Uterus (tissue), 4 donors: Measurements from ENCODE around the gene GPR148. TPM values are rescaled to one million over a fixed set of nuclear protein-coding genes. Genes with fewer than 3 reads are reported as not detected.
"Not testable (repeated sequence)": the region's sequence is repeated elsewhere in the genome, so short reads cannot be mapped to it uniquely, and the experiment has no call there.

Source experiments
- DNase-seq, 2 donors: peaks; one replicate each; pipeline ENCODE4 v3.0.0-alpha.2; 2019 to 2020
- H3K27ac ChIP-seq, 2 donors: fragments of 200-600 bp; sonication (generic); 1 replicate in 1 of 2; 2 replicates in 1 of 2; pipeline ENCODE4 v1.5.1; 2016 to 2018
- H3K27me3 ChIP-seq, 2 donors: fragments of 200-600 bp; sonication (generic); one replicate each; pipeline ENCODE4 v1.5.1; 2018 to 2019; ENCODE audit warnings: control low read depth in 1 of 2
- H3K36me3 ChIP-seq, 2 donors: fragments of 200-600 bp; sonication (generic); one replicate each; pipeline ENCODE4 v1.5.1; 2019; ENCODE audit warnings: control low read depth in 1 of 2
- H3K4me1 ChIP-seq, 2 donors: fragments of 200-600 bp; sonication (generic); one replicate each; pipeline ENCODE4 v1.5.1; 2018 to 2019; ENCODE audit warnings: control low read depth in 1 of 2
- H3K4me3 ChIP-seq, 2 donors: fragments of 200-600 bp; sonication (generic); 1 replicate in 1 of 2; 2 replicates in 1 of 2; pipeline ENCODE4 v1.5.1; 2018 to 2019; ENCODE audit warnings: mild to moderate bottlenecking in 1 of 2
- H3K9me3 ChIP-seq, 2 donors: fragments of 200-600 bp; sonication (generic); one replicate each; pipeline ENCODE4 v1.5.1; 2019; ENCODE audit warnings: control low read depth in 1 of 2
- POLR2A ChIP-seq, 2 donors: fragments of 450-650 bp; IDR thresholded peaks; one replicate each; pipeline ENCODE4 v1.6.1; 2016; ENCODE audit warnings: antibody characterized with exemption in 2 of 2, mild to moderate bottlenecking in 1 of 2, moderate library complexity in 1 of 2
- intact Hi-C: fragments of 100-400 bp; cut with DNase I; formaldehyde crosslinking; loops from one replicate; pipeline ENCODE4 v1.15.1; 2023; ENCODE audit warnings: low total_unique reads
- total RNA-seq, 4 donors: library from RNA; depleted of rRNA in 3 of 4; stranded (reverse); fragments of >200 nt in 3 of 4; gene quantifications; one replicate each; pipeline versions ENCODE4 v1.1.0 to v1.2.4, GENCODE V29; 2014 to 2023
- TF ChIP-seq, protein P1 (sequence below), 4 experiments: fragments of 200-600 bp in 2 of 4; fragments of 450-650 bp in 2 of 4; sonication (generic) in 2 of 4; IDR thresholded peaks; one replicate each; pipeline ENCODE4 v1.5.1; 2016 to 2019; ENCODE audit warnings: antibody characterized with exemption in 4 of 4, mild to moderate bottlenecking in 2 of 4, moderate library complexity in 1 of 4
- donor health status: DM: yes; HTN: yes; CAD: no.

GPR148 gene
- total RNA-seq, 4 donors from 2014 or later, result not detected

DNA sequence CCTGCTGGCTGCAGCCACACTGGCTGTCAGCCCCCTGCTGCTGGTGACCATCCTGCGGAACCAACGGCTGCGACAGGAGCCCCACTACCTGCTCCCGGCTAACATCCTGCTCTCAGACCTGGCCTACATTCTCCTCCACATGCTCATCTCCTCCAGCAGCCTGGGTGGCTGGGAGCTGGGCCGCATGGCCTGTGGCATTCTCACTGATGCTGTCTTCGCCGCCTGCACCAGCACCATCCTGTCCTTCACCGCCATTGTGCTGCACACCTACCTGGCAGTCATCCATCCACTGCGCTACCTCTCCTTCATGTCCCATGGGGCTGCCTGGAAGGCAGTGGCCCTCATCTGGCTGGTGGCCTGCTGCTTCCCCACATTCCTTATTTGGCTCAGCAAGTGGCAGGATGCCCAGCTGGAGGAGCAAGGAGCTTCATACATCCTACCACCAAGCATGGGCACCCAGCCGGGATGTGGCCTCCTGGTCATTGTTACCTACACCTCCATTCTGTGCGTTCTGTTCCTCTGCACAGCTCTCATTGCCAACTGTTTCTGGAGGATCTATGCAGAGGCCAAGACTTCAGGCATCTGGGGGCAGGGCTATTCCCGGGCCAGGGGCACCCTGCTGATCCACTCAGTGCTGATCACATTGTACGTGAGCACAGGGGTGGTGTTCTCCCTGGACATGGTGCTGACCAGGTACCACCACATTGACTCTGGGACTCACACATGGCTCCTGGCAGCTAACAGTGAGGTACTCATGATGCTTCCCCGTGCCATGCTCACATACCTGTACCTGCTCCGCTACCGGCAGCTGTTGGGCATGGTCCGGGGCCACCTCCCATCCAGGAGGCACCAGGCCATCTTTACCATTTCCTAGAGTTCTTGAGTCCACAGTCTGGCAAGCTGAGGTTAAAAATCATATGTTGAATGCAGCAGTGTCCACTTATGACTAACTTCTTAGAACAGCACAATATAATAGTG is 741 bp downstream of the GPR148 start:
- TF ChIP-seq, protein P1, sequence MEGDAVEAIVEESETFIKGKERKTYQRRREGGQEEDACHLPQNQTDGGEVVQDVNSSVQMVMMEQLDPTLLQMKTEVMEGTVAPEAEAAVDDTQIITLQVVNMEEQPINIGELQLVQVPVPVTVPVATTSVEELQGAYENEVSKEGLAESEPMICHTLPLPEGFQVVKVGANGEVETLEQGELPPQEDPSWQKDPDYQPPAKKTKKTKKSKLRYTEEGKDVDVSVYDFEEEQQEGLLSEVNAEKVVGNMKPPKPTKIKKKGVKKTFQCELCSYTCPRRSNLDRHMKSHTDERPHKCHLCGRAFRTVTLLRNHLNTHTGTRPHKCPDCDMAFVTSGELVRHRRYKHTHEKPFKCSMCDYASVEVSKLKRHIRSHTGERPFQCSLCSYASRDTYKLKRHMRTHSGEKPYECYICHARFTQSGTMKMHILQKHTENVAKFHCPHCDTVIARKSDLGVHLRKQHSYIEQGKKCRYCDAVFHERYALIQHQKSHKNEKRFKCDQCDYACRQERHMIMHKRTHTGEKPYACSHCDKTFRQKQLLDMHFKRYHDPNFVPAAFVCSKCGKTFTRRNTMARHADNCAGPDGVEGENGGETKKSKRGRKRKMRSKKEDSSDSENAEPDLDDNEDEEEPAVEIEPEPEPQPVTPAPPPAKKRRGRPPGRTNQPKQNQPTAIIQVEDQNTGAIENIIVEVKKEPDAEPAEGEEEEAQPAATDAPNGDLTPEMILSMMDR (IDR thresholded peaks at IDR 0.05), result no peak
- TF ChIP-seq POLR2A (IDR thresholded peaks at IDR 0.05), result no peak

DNA sequence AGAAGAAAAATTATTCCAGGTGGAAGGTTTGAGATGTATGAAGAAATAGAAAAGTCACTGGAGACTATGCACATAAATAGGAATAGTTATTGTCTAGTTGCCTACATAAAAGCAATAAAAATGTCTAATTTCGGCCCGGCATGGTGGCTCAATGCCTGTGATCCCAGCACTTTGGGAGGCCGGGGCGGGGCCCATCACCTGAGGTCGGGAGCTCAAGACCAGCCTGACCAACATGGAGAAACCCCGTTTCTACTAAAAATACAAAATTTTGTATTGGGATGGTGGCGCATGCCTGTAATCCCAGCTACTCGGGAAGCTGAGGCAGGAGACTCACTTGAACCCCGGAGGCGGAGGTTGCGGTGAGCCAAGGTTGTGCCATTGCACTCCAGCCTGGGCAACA is 3.4 kb downstream of the GPR148 start:
- DNase-seq, H3K4me1 ChIP-seq, H3K27me3 ChIP-seq, intact Hi-C loops, H3K36me3 ChIP-seq, H3K4me3 ChIP-seq, H3K9me3 ChIP-seq, H3K27ac ChIP-seq: not testable (repeated sequence)

More for the DNA sequence above, 741 bp downstream of the GPR148 start:
- DNase-seq, result no peak
- intact Hi-C loops, result no loop called here
- Histone ChIP-seq H3K9me3 (no peaks in the 10 kb centered on the region), H3K4me1 (peaks cover 6 to 7% of the 10 kb centered on the region in 2 donors), H3K27ac (no peak overlapping the region), H3K4me3 (no peak overlapping the region), H3K27me3 (no peaks in the 10 kb centered on the region), H3K36me3 (no peaks in the 10 kb centered on the region)

DNA sequence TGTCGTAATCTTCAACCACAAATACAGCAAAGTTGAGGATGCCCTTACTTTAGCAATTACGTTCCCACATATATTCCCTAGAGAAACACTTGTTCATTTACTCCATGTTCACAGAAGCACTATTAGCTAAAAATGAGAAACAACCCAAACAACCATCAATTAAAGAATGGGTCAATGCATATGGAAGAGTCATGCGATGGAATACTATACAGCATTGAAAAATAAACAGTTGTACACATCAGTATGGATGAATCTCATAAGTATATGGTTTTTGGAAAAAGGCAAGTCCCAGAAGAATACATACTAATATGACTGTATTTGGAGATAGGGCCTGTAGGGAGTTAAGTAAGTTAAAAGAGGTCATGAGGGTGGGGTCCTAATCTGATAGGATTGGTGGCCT is 6.3 kb downstream of the GPR148 start:
- Histone ChIP-seq H3K27me3 (no peaks in the 10 kb centered on the region), H3K4me3 (no peak overlapping the region), H3K4me1 (no peaks in the 10 kb centered on the region), H3K27ac (no peak overlapping the region), H3K9me3 (no peaks in the 10 kb centered on the region), H3K36me3 (no peaks in the 10 kb centered on the region)
- no peak for DNase-seq
- no peak for TF ChIP-seq POLR2A (IDR thresholded peaks at IDR 0.05)
- TF ChIP-seq, protein P1 (IDR thresholded peaks at IDR 0.05), result no peak
- intact Hi-C loops, result no loop called here

DNA sequence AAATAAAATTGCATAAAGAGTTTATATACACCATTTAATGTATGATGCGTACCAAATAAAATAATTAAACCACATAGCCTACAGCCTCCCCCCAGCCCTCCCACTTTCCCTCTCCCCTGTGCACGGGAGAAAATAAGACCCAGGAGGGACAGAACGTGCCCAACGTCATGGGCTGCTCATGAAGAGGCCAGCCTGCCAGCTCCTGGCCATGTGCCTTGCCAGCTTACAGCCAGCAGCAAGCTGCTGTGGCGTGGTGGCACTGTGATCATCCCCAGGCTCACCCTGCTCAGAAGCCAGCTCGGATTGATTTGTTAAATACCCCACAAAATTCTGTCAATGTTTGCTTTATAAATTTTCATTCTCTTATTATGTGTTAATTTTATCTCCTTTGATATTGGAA is 7.6 kb downstream of the GPR148 start:
- H3K27me3 ChIP-seq, result no peaks in the 10 kb centered on the region
- no peaks in the 10 kb centered on the region for H3K9me3 ChIP-seq
- TF ChIP-seq POLR2A (IDR thresholded peaks at IDR 0.05), result no peak
- H3K36me3 ChIP-seq, result no peaks in the 10 kb centered on the region
- intact Hi-C loops, result no loop called here
- DNase-seq, result no peak
- no peak overlapping the region for H3K27ac ChIP-seq
- H3K4me1 ChIP-seq, result no peaks in the 10 kb centered on the region
- H3K4me3 ChIP-seq, result no peak overlapping the region

DNA sequence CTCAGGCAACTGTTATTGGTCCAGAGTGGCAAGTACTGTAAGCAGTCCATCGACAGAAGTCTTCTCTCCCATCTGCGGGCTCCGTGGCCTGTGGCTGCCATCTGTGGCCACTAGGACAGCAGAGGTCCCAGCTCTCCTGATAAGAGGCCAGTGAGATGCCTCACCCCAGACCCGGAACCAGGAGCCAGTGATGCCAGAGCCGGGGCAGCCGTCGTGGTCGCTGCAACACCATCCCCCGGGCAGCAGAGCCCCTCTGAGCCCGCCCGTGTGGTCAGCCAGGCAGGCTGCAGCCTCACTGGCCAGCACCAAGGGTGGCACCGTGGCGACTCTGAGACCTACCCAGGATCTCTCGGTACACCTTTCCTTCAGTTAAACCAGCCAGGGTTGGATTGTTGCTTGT is 8.7 kb downstream of the GPR148 start:
- TF ChIP-seq, protein P1 (IDR thresholded peaks at IDR 0.05), result no peak
- TF ChIP-seq POLR2A (IDR thresholded peaks at IDR 0.05), result no peak
- no peaks in the 10 kb centered on the region for H3K27me3 ChIP-seq
- intact Hi-C loops, result no loop called here
- H3K4me3 ChIP-seq, result no peak overlapping the region
- DNase-seq, result no peak
- no peaks in the 10 kb centered on the region for H3K9me3 ChIP-seq
- H3K4me1 ChIP-seq, result no peaks in the 10 kb centered on the region
- H3K27ac ChIP-seq, result no peak overlapping the region
- H3K36me3 ChIP-seq, result no peaks in the 10 kb centered on the region

DNA sequence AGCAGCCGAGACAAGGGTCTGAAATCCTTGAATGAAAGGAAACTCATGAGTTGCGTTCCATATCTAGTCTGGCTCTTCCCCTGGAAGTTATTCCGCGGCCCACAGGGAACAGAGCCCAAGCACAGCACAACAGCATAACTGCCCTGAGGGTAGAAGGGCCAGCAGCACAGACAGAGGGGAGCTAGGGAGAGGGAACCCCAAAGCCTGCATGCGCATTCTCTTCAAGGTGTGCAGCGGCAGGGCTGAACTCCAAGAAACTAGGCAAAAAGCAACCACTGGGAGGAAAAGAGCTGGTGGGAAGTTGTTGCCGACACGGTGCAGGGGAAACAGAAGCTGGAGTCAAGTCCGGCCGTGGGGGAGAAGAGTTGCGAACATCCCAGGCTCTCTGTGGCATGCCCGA is 11.8 kb downstream of the GPR148 start:
- TF ChIP-seq POLR2A (IDR thresholded peaks at IDR 0.05), result no peak
- TF ChIP-seq, protein P1 (IDR thresholded peaks at IDR 0.05), result no peak
- H3K36me3 ChIP-seq, result no peaks in the 10 kb centered on the region
- no peak for DNase-seq
- H3K27ac ChIP-seq, result no peak overlapping the region
- no peaks in the 10 kb centered on the region for H3K27me3 ChIP-seq
- no peaks in the 10 kb centered on the region for H3K9me3 ChIP-seq
- H3K4me1 ChIP-seq, result no peaks in the 10 kb centered on the region
- intact Hi-C loops, result no loop called here
- H3K4me3 ChIP-seq, result no peak overlapping the region
